NB4 (cell line): ENCODE data around the gene CA5B.
"Not testable (repeated sequence)": the region's sequence is repeated elsewhere in the genome, so short reads cannot be mapped to it uniquely, and the experiment has no call there.

Source experiments
- MYC ChIP-seq: IDR thresholded peaks from 2 replicates; pipeline ENCODE4 v1.6.1; 2011; ENCODE audit warnings: low read depth, low read length
- TF ChIP-seq, protein P1 (sequence below): IDR thresholded peaks from one replicate; pipeline ENCODE4 v1.5.1; 2012; ENCODE audit warnings: low read depth, low read length

DNA sequence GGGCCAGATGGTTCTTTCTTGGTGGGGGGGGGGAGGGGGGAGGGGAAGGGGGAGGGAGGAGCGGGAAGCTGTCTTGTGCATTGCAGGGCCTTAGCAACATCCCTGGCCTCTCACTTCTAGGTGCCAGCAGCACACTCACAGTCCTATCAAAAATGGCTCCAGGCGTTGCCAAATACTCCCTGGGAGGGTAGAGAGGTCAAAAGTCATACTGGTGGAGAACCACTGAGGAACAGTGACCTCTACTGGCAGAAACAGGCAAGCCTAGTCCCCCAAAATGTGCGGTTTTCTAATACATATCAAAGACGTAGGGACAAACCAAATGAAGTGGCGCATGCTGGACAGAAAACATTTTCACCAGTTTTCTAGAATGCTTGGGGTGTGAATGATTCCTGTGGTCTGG lies 34.3 kb upstream of the CA5B start:
- TF ChIP-seq, protein P1, sequence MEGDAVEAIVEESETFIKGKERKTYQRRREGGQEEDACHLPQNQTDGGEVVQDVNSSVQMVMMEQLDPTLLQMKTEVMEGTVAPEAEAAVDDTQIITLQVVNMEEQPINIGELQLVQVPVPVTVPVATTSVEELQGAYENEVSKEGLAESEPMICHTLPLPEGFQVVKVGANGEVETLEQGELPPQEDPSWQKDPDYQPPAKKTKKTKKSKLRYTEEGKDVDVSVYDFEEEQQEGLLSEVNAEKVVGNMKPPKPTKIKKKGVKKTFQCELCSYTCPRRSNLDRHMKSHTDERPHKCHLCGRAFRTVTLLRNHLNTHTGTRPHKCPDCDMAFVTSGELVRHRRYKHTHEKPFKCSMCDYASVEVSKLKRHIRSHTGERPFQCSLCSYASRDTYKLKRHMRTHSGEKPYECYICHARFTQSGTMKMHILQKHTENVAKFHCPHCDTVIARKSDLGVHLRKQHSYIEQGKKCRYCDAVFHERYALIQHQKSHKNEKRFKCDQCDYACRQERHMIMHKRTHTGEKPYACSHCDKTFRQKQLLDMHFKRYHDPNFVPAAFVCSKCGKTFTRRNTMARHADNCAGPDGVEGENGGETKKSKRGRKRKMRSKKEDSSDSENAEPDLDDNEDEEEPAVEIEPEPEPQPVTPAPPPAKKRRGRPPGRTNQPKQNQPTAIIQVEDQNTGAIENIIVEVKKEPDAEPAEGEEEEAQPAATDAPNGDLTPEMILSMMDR = not testable (repeated sequence)
- TF ChIP-seq MYC = not testable (repeated sequence)
